Right atrium auricular region (tissue), 2 donors: ENCODE measurements around the gene KRTAP9-8. TPM values are rescaled to one million over a fixed set of nuclear protein-coding genes. Genes with fewer than 3 reads are reported as not detected.
"Not testable (repeated sequence)": the region's sequence is repeated elsewhere in the genome, so short reads cannot be mapped to it uniquely, and the experiment has no call there.

Experiments used
- DNase-seq: peaks from one replicate; pipeline ENCODE4 v3.0.0-alpha.2; 2019; ENCODE audit warnings: low spot score
- H3K27ac ChIP-seq, 2 donors: fragments of 200-600 bp; sonication (generic); 1 replicate in 1 of 2; 2 replicates in 1 of 2; pipeline ENCODE4 v1.5.1; 2016 to 2019
- H3K27me3 ChIP-seq, 2 donors: fragments of 200-600 bp; sonication (generic); one replicate each; pipeline versions ENCODE4 v1.5.1 to v1.6.0; 2017 to 2019
- H3K36me3 ChIP-seq: fragments of 200-600 bp; sonication (generic); one replicate; pipeline ENCODE4 v1.5.1; 2016
- H3K4me1 ChIP-seq, 2 donors: fragments of 200-600 bp; sonication (generic); one replicate each; pipeline versions ENCODE4 v1.5.1 to v1.6.0; 2017 to 2019
- H3K4me3 ChIP-seq, 2 donors: fragments of 200-600 bp; sonication (generic); 1 replicate in 1 of 2; 2 replicates in 1 of 2; pipeline ENCODE4 v1.5.1; 2017 to 2019; ENCODE audit warnings: mild to moderate bottlenecking in 1 of 2, moderate library complexity in 1 of 2
- H3K9me3 ChIP-seq, 2 donors: fragments of 200-600 bp; sonication (generic); one replicate each; pipeline ENCODE4 v1.5.1; 2019
- CTCF ChIP-seq, 2 donors: fragments of 200-600 bp; sonication (generic); IDR thresholded peaks; one replicate each; pipeline ENCODE4 v1.5.1; 2019; ENCODE audit warnings: antibody characterized with exemption in 2 of 2
- total RNA-seq, 2 donors: library from RNA; depleted of rRNA; stranded (reverse); fragments of >200 nt; gene quantifications; one replicate each; pipeline ENCODE4 v1.1.0, GENCODE V29; 2016

The KRTAP9-8 gene
- total RNA-seq, 2 donors from 2014 or later: not detected

GRCh38 chr17:41212524-41213169 lies 25.2 kb upstream of the KRTAP9-8 start:
- no peaks in the 10 kb centered on the region for H3K36me3 ChIP-seq
- no peak for DNase-seq
- H3K9me3 ChIP-seq: no peaks in the 10 kb centered on the region
- H3K27ac ChIP-seq: no peak overlapping the region
- no peaks in the 10 kb centered on the region for H3K4me1 ChIP-seq
- no peak for TF ChIP-seq CTCF (IDR thresholded peaks at IDR 0.05)
- no peak overlapping the region for H3K4me3 ChIP-seq
- no peaks in the 10 kb centered on the region for H3K27me3 ChIP-seq

DNA sequence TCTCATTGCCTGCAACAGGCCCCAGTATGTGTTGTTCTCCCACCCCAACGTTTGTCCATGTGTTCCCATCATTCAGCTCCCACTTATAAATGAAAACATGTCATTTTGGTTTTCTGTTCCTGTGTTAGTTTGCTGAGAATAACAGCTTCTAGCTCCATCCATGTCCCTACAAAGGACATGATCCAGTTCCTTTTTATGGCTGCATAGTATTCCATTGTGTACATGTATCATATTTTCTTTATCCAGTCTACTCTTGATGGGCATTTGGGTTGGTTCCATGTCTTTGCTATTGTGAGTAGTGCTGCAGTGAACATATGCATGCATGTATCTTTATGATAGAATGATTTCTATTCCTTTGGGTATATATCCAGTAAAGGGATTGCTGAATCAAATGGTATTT lies 22.1 kb upstream of the KRTAP9-8 start:
- no peaks in the 10 kb centered on the region for H3K27me3 ChIP-seq
- no peak for DNase-seq
- no peak for TF ChIP-seq CTCF (IDR thresholded peaks at IDR 0.05)

GRCh38 chr17:41223821-41224220 lies 14.0 kb upstream of the KRTAP9-8 start:
- no peak for DNase-seq
- Histone ChIP-seq H3K27me3 (no peaks in the 10 kb centered on the region), H3K9me3 (no peaks in the 10 kb centered on the region), H3K4me3 (no peak overlapping the region), H3K27ac (no peak overlapping the region), H3K4me1 (no peaks in the 10 kb centered on the region), H3K36me3 (no peaks in the 10 kb centered on the region)
- TF ChIP-seq CTCF (IDR thresholded peaks at IDR 0.05): no peak

More for the DNA sequence above, 22.1 kb upstream of the KRTAP9-8 start:
- Histone ChIP-seq H3K4me1 (no peaks in the 10 kb centered on the region), H3K36me3 (no peaks in the 10 kb centered on the region), H3K27ac (no peak overlapping the region), H3K4me3 (no peak overlapping the region), H3K9me3 (no peaks in the 10 kb centered on the region)

- Histone ChIP-seq H3K4me1 (no peaks in the 10 kb centered on the region), H3K27ac (no peak overlapping the region), H3K36me3 (no peaks in the 10 kb centered on the region), H3K9me3 (no peaks in the 10 kb centered on the region), H3K27me3 (no peaks in the 10 kb centered on the region), H3K4me3 (no peak overlapping the region)
- no peak for DNase-seq
- no peak for TF ChIP-seq CTCF (IDR thresholded peaks at IDR 0.05)
Observed at GRCh38 chr17:41226051-41226450, 11.7 kb upstream of the KRTAP9-8 start.

DNA sequence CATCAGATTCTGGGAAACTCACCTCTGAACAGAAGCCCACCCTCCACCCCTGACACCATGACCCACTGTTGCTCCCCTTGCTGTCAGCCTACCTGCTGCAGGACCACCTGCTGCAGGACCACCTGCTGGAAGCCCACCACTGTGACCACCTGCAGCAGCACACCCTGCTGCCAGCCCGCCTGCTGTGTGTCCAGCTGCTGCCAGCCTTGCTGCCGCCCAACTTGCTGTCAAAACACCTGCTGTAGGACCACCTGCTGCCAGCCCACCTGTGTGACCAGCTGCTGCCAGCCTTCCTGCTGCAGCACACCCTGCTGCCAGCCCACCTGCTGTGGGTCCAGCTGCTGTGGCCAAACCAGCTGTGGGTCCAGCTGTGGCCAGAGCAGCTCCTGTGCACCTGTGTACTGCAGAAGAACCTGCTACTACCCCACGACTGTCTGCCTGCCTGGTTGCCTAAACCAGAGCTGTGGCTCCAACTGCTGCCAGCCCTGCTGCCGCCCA lies 11.2 kb upstream of the KRTAP9-8 start, which contains the start of gene KRTAP9-2:
KRTAP9-2 (plus strand) TSS at position 51 of the 498 bp plus-strand sequence; CDS start at position 58, 7 bp downstream.
- H3K27ac ChIP-seq, H3K27me3 ChIP-seq, H3K4me1 ChIP-seq, H3K4me3 ChIP-seq, DNase-seq, H3K9me3 ChIP-seq, H3K36me3 ChIP-seq: not testable (repeated sequence)

DNA sequence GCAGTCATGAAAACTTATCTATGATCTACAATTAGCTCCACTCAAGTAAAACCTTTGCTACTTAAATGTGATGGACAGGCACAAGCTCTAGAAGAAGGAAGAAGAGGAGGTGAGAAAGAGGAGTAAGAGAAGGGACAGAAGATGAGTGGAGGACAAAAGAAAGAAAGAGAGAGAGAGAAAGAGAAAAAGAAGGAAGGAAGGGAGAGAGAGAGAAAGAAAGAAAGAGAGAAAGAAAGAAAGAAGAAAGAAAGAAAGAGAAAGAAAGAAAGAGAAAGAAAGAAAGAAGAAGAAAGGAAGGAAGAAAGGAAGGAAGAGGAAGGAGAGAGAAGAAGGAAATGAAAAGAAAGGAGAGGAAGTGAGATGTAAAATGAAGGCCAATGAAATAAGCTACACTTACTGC lies 7.7 kb upstream of the KRTAP9-8 start:
- no peak for DNase-seq
- Histone ChIP-seq H3K27ac (no peak overlapping the region), H3K27me3 (no peaks in the 10 kb centered on the region), H3K4me3 (no peak overlapping the region), H3K4me1 (no peaks in the 10 kb centered on the region), H3K9me3 (no peaks in the 10 kb centered on the region), H3K36me3 (no peaks in the 10 kb centered on the region)
- no peak for TF ChIP-seq CTCF (IDR thresholded peaks at IDR 0.05)
